Smooth muscle cell of the brain vasculature (primary cell): ENCODE results near the gene RUNX1.

Experiments
- DNase-seq: peaks from one replicate; pipeline ENCODE4 v3.0.0-alpha.2; 2012; ENCODE audit warnings: low read depth, low spot score

Gene RUNX1

GRCh38 chr21:34790341-34790740 is 258.8 kb downstream of the RUNX1 start:
- no peak for DNase-seq

GRCh38 chr21:34788879-34789278 is 260.2 kb downstream of the RUNX1 start:
- no peak for DNase-seq

- no peak for DNase-seq
Measured at GRCh38 chr21:34783815-34784214, 265.3 kb downstream of the RUNX1 start.

GRCh38 chr21:34782506-34783360 is 266.4 kb downstream of the RUNX1 start:
- DNase-seq, result no peak

- no peak for DNase-seq
Measured at GRCh38 chr21:34781526-34781925, 267.6 kb downstream of the RUNX1 start.

- DNase-seq, result no peak
Measured at GRCh38 chr21:34779860-34780259, 269.2 kb downstream of the RUNX1 start.

- no peak for DNase-seq
Measured at GRCh38 chr21:34775793-34776192, 273.3 kb downstream of the RUNX1 start.

GRCh38 chr21:34774750-34775149 is 274.4 kb downstream of the RUNX1 start:
- DNase-seq, result no peak

- DNase-seq, result no peak
Measured at GRCh38 chr21:34771512-34772028, 277.5 kb downstream of the RUNX1 start.

GRCh38 chr21:34770576-34770975 is 278.5 kb downstream of the RUNX1 start:
- DNase-seq, result no peak

GRCh38 chr21:34768326-34768725 is 280.8 kb downstream of the RUNX1 start:
- no peak for DNase-seq

GRCh38 chr21:34766862-34767261 is 282.2 kb downstream of the RUNX1 start:
- no peak for DNase-seq

GRCh38 chr21:34765619-34766018 is 283.5 kb downstream of the RUNX1 start:
- no peak for DNase-seq

- DNase-seq, result no peak
Measured at GRCh38 chr21:34764715-34765284, 284.3 kb downstream of the RUNX1 start.

GRCh38 chr21:34762786-34763185 is 286.3 kb downstream of the RUNX1 start:
- no peak for DNase-seq

GRCh38 chr21:34761758-34762330 is 287.3 kb downstream of the RUNX1 start:
- no peak for DNase-seq

GRCh38 chr21:34754690-34755647 is 294.1 kb downstream of the RUNX1 start:
- no peak for DNase-seq

- DNase-seq, result no peak
Measured at GRCh38 chr21:34748862-34749261, 300.2 kb downstream of the RUNX1 start.

GRCh38 chr21:34745557-34746255 is 303.4 kb downstream of the RUNX1 start:
- peak; percentile 57 for DNase-seq

GRCh38 chr21:34744801-34745200 is 304.3 kb downstream of the RUNX1 start:
- DNase-seq, result no peak

GRCh38 chr21:34743831-34744230 is 305.3 kb downstream of the RUNX1 start:
- no peak for DNase-seq
